GM12865 (cell line): ENCODE data around the gene NELFE.

ENCODE experiments used
- DNase-seq: peaks from one replicate; pipeline ENCODE4 v3.0.0; 2010; ENCODE audit warnings: low read depth
- H3K4me3 ChIP-seq: 2 replicates; pipeline ENCODE4 v1.5.1; 2011; ENCODE audit warnings: mild to moderate bottlenecking, low read depth, low read length, control low read depth
- CTCF ChIP-seq: IDR thresholded peaks from 2 replicates; pipeline ENCODE4 v1.5.1; 2011; ENCODE audit warnings: low read length, control low read depth, low read depth, inconsistent platforms; ENCODE audit not compliant: insufficient read depth; ENCODE audit errors: missing control alignments

NELFE gene

GRCh38 chr6:31952890-31953289 lies 5.9 kb downstream of the NELFE start:
- no peak for TF ChIP-seq CTCF
- H3K4me3 ChIP-seq, result no peak overlapping the region
- no peak for DNase-seq

- DNase-seq, result peak; percentile 27
- TF ChIP-seq CTCF, result peak; percentile 25
- no peak overlapping the region for H3K4me3 ChIP-seq
These were observed 6.5 kb downstream of the NELFE start for GRCh38 chr6:31952140-31952805.

GRCh38 chr6:31949926-31950548 lies 8.7 kb downstream of the NELFE start:
- no peak for TF ChIP-seq CTCF
- H3K4me3 ChIP-seq, result no peak overlapping the region
- no peak for DNase-seq

GRCh38 chr6:31948753-31949413 lies 9.9 kb downstream of the NELFE start:
- H3K4me3 ChIP-seq, result no peak overlapping the region
- no peak for DNase-seq
- TF ChIP-seq CTCF, result no peak

- H3K4me3 ChIP-seq, result no peak overlapping the region
- no peak for TF ChIP-seq CTCF
- no peak for DNase-seq
These were observed 10.5 kb downstream of the NELFE start for GRCh38 chr6:31948306-31948705.

GRCh38 chr6:31947864-31948263 lies 10.9 kb downstream of the NELFE start:
- DNase-seq, result no peak
- H3K4me3 ChIP-seq, result no peak overlapping the region
- no peak for TF ChIP-seq CTCF
